ENCODE data around the gene SLC9A7.

SLC9A7 gene

GRCh38 chrX:46757593-46757992 lies 1.3 kb downstream of the SLC9A7 start:
- no peaks in the 10 kb centered on the region for H3K4me1 Mint-ChIP-seq
- H3K9me3 Mint-ChIP-seq = peaks cover 13% of the 10 kb centered on the region
- no peaks in the 10 kb centered on the region for H3K36me3 Mint-ChIP-seq (ENCODE audit: low read depth)
- no peak overlapping the region for H3K27ac Mint-ChIP-seq
- peaks cover 20% of the 10 kb centered on the region for H3K27me3 Mint-ChIP-seq (ENCODE audit: low read depth)
- TF ChIP-seq, protein P1, sequence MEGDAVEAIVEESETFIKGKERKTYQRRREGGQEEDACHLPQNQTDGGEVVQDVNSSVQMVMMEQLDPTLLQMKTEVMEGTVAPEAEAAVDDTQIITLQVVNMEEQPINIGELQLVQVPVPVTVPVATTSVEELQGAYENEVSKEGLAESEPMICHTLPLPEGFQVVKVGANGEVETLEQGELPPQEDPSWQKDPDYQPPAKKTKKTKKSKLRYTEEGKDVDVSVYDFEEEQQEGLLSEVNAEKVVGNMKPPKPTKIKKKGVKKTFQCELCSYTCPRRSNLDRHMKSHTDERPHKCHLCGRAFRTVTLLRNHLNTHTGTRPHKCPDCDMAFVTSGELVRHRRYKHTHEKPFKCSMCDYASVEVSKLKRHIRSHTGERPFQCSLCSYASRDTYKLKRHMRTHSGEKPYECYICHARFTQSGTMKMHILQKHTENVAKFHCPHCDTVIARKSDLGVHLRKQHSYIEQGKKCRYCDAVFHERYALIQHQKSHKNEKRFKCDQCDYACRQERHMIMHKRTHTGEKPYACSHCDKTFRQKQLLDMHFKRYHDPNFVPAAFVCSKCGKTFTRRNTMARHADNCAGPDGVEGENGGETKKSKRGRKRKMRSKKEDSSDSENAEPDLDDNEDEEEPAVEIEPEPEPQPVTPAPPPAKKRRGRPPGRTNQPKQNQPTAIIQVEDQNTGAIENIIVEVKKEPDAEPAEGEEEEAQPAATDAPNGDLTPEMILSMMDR (IDR thresholded peaks at IDR 0.05; ENCODE audit: unreplicated experiment in 3 of 3) = no peak
- H3K4me3 Mint-ChIP-seq = peak overlapping the region; percentile 86 to 91 (median 86)

GRCh38 chrX:46757052-46757451 lies 1.9 kb downstream of the SLC9A7 start:
- H3K27ac Mint-ChIP-seq = no peak overlapping the region
- peak overlapping the region; percentile 86 to 91 (median 86) for H3K4me3 Mint-ChIP-seq
- H3K4me1 Mint-ChIP-seq = no peaks in the 10 kb centered on the region

DNA sequence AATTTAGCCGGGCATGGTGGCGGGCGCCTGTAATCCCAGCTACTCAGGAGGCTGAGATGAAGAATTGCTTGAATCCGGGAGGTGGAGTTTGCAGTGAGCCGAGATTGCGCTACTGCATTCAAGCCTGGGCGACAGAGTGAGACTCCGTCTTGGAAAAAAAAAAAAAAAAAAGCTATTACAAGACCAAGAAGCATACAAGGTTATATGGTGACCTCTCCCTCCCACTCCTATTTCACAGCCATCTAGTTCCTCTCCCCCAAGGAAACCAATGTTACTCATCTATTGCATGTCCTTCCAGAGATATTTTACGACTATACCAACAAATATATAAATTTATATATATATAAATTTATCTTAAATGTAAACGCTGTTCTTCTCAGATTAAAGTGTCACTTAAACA lies 3.2 kb downstream of the SLC9A7 start:
- TF ChIP-seq, protein P1 (IDR thresholded peaks at IDR 0.05; ENCODE audit: unreplicated experiment in 3 of 3) = no peak
- no peaks in the 10 kb centered on the region for H3K36me3 Mint-ChIP-seq (ENCODE audit: low read depth)
- H3K4me1 Mint-ChIP-seq = no peaks in the 10 kb centered on the region
- no peak overlapping the region for H3K4me3 Mint-ChIP-seq
- peaks cover 6% of the 10 kb centered on the region for H3K9me3 Mint-ChIP-seq
- H3K27me3 Mint-ChIP-seq (ENCODE audit: low read depth) = peaks cover 20% of the 10 kb centered on the region
- H3K27ac Mint-ChIP-seq = no peak overlapping the region

More at GRCh38 chrX:46757052-46757451, 1.9 kb downstream of the SLC9A7 start:
- TF ChIP-seq, protein P1 (IDR thresholded peaks at IDR 0.05; ENCODE audit: unreplicated experiment in 3 of 3) = no peak
- peaks cover 20% of the 10 kb centered on the region for H3K27me3 Mint-ChIP-seq (ENCODE audit: low read depth)
- no peaks in the 10 kb centered on the region for H3K36me3 Mint-ChIP-seq (ENCODE audit: low read depth)
- peaks cover 11% of the 10 kb centered on the region for H3K9me3 Mint-ChIP-seq

- H3K27me3 Mint-ChIP-seq (ENCODE audit: low read depth) = peaks cover 19% of the 10 kb centered on the region
- no peak overlapping the region for H3K4me3 Mint-ChIP-seq
- H3K36me3 Mint-ChIP-seq (ENCODE audit: low read depth) = no peaks in the 10 kb centered on the region
- H3K27ac Mint-ChIP-seq = no peak overlapping the region
- TF ChIP-seq, protein P1 (IDR thresholded peaks at IDR 0.05; ENCODE audit: unreplicated experiment in 3 of 3) = no peak
- H3K9me3 Mint-ChIP-seq = peaks cover 5% of the 10 kb centered on the region
- H3K4me1 Mint-ChIP-seq = no peaks in the 10 kb centered on the region
These were observed 4.3 kb downstream of the SLC9A7 start for GRCh38 chrX:46754586-46755061.

DNA sequence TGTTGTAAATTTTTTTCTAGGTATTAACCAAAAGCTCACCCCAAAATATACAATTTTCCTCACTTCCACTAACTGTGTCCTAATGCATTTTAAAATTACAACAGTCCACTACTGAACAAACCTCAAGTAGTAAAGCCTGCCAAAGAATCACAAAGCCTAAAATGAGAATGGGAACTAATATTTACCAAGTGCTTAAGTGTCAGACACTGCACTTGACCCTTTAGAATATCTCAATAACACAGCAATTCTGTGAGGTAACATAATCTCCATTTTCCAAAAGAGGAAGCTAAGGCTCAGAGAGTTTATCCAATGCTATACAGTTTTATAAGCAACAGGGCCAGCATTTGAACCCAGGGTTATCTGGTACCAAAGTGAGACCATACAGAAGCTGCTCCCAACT lies 4.9 kb downstream of the SLC9A7 start:
- Mint-ChIP-seq H3K27ac (no peak overlapping the region), H3K4me3 (no peak overlapping the region), H3K36me3 (ENCODE audit: low read depth) (no peaks in the 10 kb centered on the region), H3K27me3 (ENCODE audit: low read depth) (peaks cover 15% of the 10 kb centered on the region), H3K4me1 (no peaks in the 10 kb centered on the region), H3K9me3 (peaks cover 2% of the 10 kb centered on the region)
- TF ChIP-seq, protein P1 (IDR thresholded peaks at IDR 0.05; ENCODE audit: unreplicated experiment in 3 of 3) = no peak

GRCh38 chrX:46750889-46751288 lies 8.0 kb downstream of the SLC9A7 start:
- Mint-ChIP-seq H3K4me1 (no peaks in the 10 kb centered on the region), H3K27me3 (ENCODE audit: low read depth) (no peaks in the 10 kb centered on the region), H3K4me3 (no peak overlapping the region), H3K27ac (no peak overlapping the region), H3K36me3 (ENCODE audit: low read depth) (no peaks in the 10 kb centered on the region), H3K9me3 (peaks cover 2% of the 10 kb centered on the region)
- TF ChIP-seq, protein P1 (IDR thresholded peaks at IDR 0.05; ENCODE audit: unreplicated experiment in 3 of 3) = no peak

All from nephron (organoid).